ENCODE measurements around the gene UBALD2.

UBALD2 gene

DNA sequence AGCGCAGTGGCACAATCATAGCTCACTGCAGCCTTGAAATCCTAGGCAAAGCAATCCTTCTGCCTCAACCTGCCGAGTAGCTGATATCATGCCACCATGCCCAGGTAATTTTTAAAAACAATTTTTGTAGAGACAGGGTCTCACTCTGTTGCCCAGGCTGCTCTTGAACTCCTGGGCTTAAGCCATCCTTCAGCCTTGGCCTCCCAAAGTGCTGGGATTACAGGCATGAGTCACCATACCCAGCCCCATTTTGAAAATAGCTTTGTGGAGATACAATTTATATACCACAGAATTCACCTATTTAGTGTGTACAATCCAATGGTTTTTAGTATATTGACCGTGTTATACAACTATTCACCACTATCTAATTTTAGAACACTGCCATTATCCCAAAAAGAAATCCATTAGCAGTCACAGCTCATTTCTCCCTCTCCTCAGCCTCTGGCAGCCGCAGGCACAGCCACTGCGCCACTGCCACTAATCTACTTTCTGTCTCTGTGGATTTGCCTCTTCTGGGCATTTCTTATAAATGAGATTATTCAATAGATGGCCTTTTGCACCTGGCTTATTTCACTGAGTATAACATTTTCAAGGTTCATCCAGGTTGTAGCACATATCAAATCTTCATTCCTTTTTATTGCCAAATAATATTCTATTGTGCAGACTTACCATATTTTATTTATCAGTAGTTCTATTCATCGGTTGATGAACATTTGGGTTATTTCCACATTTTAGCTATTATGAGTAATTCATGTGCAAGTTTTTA, 31.4 kb upstream of the UBALD2 start:
- no peak overlapping the region for H3K4me3 ChIP-seq (ENCODE audit: low read depth, low read length)

GRCh38 chr17:76234354-76234679, 30.8 kb upstream of the UBALD2 start:
- no peak for TF ChIP-seq CTCF (IDR thresholded peaks at IDR 0.05; ENCODE audit: low read depth, low read length)
- H3K4me3 ChIP-seq (ENCODE audit: low read depth, low read length) = no peak overlapping the region

More for the DNA sequence above, 31.4 kb upstream of the UBALD2 start:
- no peak for TF ChIP-seq CTCF (IDR thresholded peaks at IDR 0.05; ENCODE audit: low read depth, low read length)

GRCh38 chr17:76235883-76236282, 29.3 kb upstream of the UBALD2 start:
- TF ChIP-seq CTCF (IDR thresholded peaks at IDR 0.05; ENCODE audit: low read depth, low read length) = no peak
- H3K4me3 ChIP-seq (ENCODE audit: low read depth, low read length) = no peak overlapping the region

GRCh38 chr17:76236603-76237002, 28.5 kb upstream of the UBALD2 start:
- no peak for TF ChIP-seq CTCF (IDR thresholded peaks at IDR 0.05; ENCODE audit: low read depth, low read length)
- H3K4me3 ChIP-seq (ENCODE audit: low read depth, low read length) = no peak overlapping the region

GRCh38 chr17:76237859-76238313, 27.3 kb upstream of the UBALD2 start:
- no peak for TF ChIP-seq CTCF (IDR thresholded peaks at IDR 0.05; ENCODE audit: low read depth, low read length)
- no peak overlapping the region for H3K4me3 ChIP-seq (ENCODE audit: low read depth, low read length)

GRCh38 chr17:76238847-76239537, 26.2 kb upstream of the UBALD2 start:
- no peak for TF ChIP-seq CTCF (IDR thresholded peaks at IDR 0.05; ENCODE audit: low read depth, low read length)
- H3K4me3 ChIP-seq (ENCODE audit: low read depth, low read length) = no peak overlapping the region
